CD1c-positive myeloid dendritic cell (primary cell): ENCODE results near the gene SNX22.
A peak's percentile ranks its signal among the peaks of the same experiment; 100 is the strongest.

ENCODE experiments used
- DNase-seq: peaks from one replicate; pipeline ENCODE4 v3.0.0-alpha.2; 2016; ENCODE audit errors: extremely low spot score

The SNX22 gene

GRCh38 chr15:64156652-64157331 lies 5.3 kb downstream of the SNX22 start:
- no peak for DNase-seq

- no peak for DNase-seq
These were observed 6.1 kb downstream of the SNX22 start for GRCh38 chr15:64157599-64158125.

- DNase-seq, result no peak
These were observed 7.0 kb downstream of the SNX22 start for GRCh38 chr15:64158363-64159134.

- no peak for DNase-seq
These were observed 10.4 kb downstream of the SNX22 start for GRCh38 chr15:64161688-64162477.

GRCh38 chr15:64162478-64162868 lies 10.9 kb downstream of the SNX22 start:
- DNase-seq, result no peak

GRCh38 chr15:64162869-64163658 lies 11.5 kb downstream of the SNX22 start, which contains the start of gene PPIB:
Gene PPIB (minus strand): TSS chr15:64163022. CDS start chr15:64162986, 36 bp downstream.
- peak; percentile 98 for DNase-seq

- peak; percentile 42 for DNase-seq
These were observed 12.3 kb downstream of the SNX22 start for GRCh38 chr15:64163659-64164362.

GRCh38 chr15:64164436-64164835 lies 12.9 kb downstream of the SNX22 start:
- no peak for DNase-seq

GRCh38 chr15:64166102-64166890 lies 14.8 kb downstream of the SNX22 start:
- DNase-seq, result no peak

- no peak for DNase-seq
These were observed 28.8 kb downstream of the SNX22 start for GRCh38 chr15:64180235-64180824.

GRCh38 chr15:64182859-64183370 lies 31.4 kb downstream of the SNX22 start:
- no peak for DNase-seq

- no peak for DNase-seq
These were observed 33.8 kb downstream of the SNX22 start for GRCh38 chr15:64185146-64185911.

GRCh38 chr15:64187396-64188191 lies 36.1 kb downstream of the SNX22 start:
- DNase-seq, result no peak

GRCh38 chr15:64191971-64192830 lies 40.7 kb downstream of the SNX22 start:
- DNase-seq, result no peak

- DNase-seq, result no peak
These were observed 42.4 kb downstream of the SNX22 start for GRCh38 chr15:64193971-64194370.

- DNase-seq, result no peak
These were observed 45.9 kb downstream of the SNX22 start for GRCh38 chr15:64197425-64197824.

GRCh38 chr15:64205202-64205601 lies 53.7 kb downstream of the SNX22 start:
- DNase-seq, result no peak
